HEK293 (cell line): ENCODE measurements around the gene AKT2.

Source experiments
- BCL6B ChIP-seq: fragments of 450-650 bp; formaldehyde crosslinking; IDR thresholded peaks from 2 replicates; pipeline ENCODE4 v1.5.1; 2017; ENCODE audit warnings: missing biosample characterization, missing genetic modification characterization
- GLIS2 ChIP-seq: fragments of 450-650 bp; formaldehyde crosslinking; IDR thresholded peaks from 2 replicates; pipeline ENCODE4 v1.5.1; 2016; ENCODE audit warnings: missing biosample characterization, missing genetic modification characterization
- HIC1 ChIP-seq: fragments of 450-650 bp; formaldehyde crosslinking; IDR thresholded peaks from 2 replicates; pipeline ENCODE4 v1.5.1; 2016; ENCODE audit warnings: missing biosample characterization, missing genetic modification characterization
- KLF16 ChIP-seq: fragments of 450-650 bp; formaldehyde crosslinking; IDR thresholded peaks from 2 replicates; pipeline ENCODE4 v1.5.1; 2017; ENCODE audit warnings: missing biosample characterization, missing genetic modification characterization
- PRDM10 ChIP-seq: fragments of 450-650 bp; formaldehyde crosslinking; IDR thresholded peaks from 2 replicates; pipeline ENCODE4 v1.5.1; 2016; ENCODE audit warnings: missing biosample characterization, missing genetic modification characterization
- REST ChIP-seq: fragments of 450-650 bp; formaldehyde crosslinking; IDR thresholded peaks from 2 replicates; pipeline ENCODE4 v1.5.1; 2016; ENCODE audit warnings: missing biosample characterization, missing genetic modification characterization
- SP2 ChIP-seq: fragments of 450-650 bp; formaldehyde crosslinking; IDR thresholded peaks from 2 replicates; pipeline ENCODE4 v1.5.1; 2016; ENCODE audit warnings: missing biosample characterization, missing genetic modification characterization
- ZBTB26 ChIP-seq: fragments of 450-650 bp; formaldehyde crosslinking; optimal IDR thresholded peaks from 2 replicates; pipeline ENCODE3; 2016; ENCODE audit warnings: missing biosample characterization, mild to moderate bottlenecking, missing genetic modification characterization
- ZBTB8A ChIP-seq: fragments of 450-650 bp; formaldehyde crosslinking; IDR thresholded peaks from 2 replicates; pipeline ENCODE4 v1.5.1; 2016; ENCODE audit warnings: missing biosample characterization, missing genetic modification characterization
- ZFP41 ChIP-seq: fragments of 450-650 bp; formaldehyde crosslinking; IDR thresholded peaks from 2 replicates; pipeline ENCODE4 v1.5.1; 2016; ENCODE audit warnings: missing biosample characterization, missing genetic modification characterization, borderline replicate concordance
- ZNF19 ChIP-seq: fragments of 450-650 bp; formaldehyde crosslinking; IDR thresholded peaks from 2 replicates; pipeline ENCODE4; 2016; ENCODE audit warnings: missing biosample characterization, missing genetic modification characterization, low read depth
- ZNF280C ChIP-seq: fragments of 450-650 bp; formaldehyde crosslinking; IDR thresholded peaks from 2 replicates; pipeline ENCODE4 v1.5.1; 2016; ENCODE audit warnings: missing biosample characterization, missing genetic modification characterization
- ZNF362 ChIP-seq: fragments of 450-650 bp; formaldehyde crosslinking; IDR thresholded peaks from 2 replicates; pipeline ENCODE4 v1.5.1; 2016; ENCODE audit warnings: missing biosample characterization, missing genetic modification characterization
- ZNF37A ChIP-seq: fragments of 450-650 bp; IDR thresholded peaks from 2 replicates; pipeline ENCODE4 v1.5.1; 2018; ENCODE audit warnings: missing biosample characterization, missing genetic modification characterization
- ZNF391 ChIP-seq: fragments of 450-650 bp; formaldehyde crosslinking; IDR thresholded peaks from 2 replicates; pipeline ENCODE4 v1.5.1; 2016; ENCODE audit warnings: low read depth, missing biosample characterization, missing genetic modification characterization, borderline replicate concordance
- ZNF404 ChIP-seq: fragments of 450-650 bp; formaldehyde crosslinking; IDR thresholded peaks from 2 replicates; pipeline ENCODE4 v1.5.1; 2017; ENCODE audit warnings: missing biosample characterization, missing genetic modification characterization
- ZNF423 ChIP-seq: fragments of 450-650 bp; formaldehyde crosslinking; IDR thresholded peaks from 2 replicates; pipeline ENCODE4 v1.5.1; 2016; ENCODE audit warnings: missing biosample characterization, missing genetic modification characterization
- ZNF621 ChIP-seq: fragments of 450-650 bp; formaldehyde crosslinking; IDR thresholded peaks from 2 replicates; pipeline ENCODE4 v1.5.1; 2017; ENCODE audit warnings: missing biosample characterization, missing genetic modification characterization
- ZNF623 ChIP-seq: fragments of 450-650 bp; formaldehyde crosslinking; IDR thresholded peaks from 2 replicates; pipeline ENCODE4 v1.5.1; 2016; ENCODE audit warnings: missing biosample characterization, missing genetic modification characterization
- ZSCAN18 ChIP-seq: fragments of 450-650 bp; formaldehyde crosslinking; IDR thresholded peaks from 2 replicates; pipeline ENCODE4 v1.5.1; 2016; ENCODE audit warnings: missing biosample characterization, missing genetic modification characterization
- ZXDB ChIP-seq: fragments of 450-650 bp; formaldehyde crosslinking; IDR thresholded peaks from 2 replicates; pipeline ENCODE4 v1.5.1; 2016; ENCODE audit warnings: missing biosample characterization, missing genetic modification characterization

AKT2 gene

GRCh38 chr19:40217027-40217810 is 67.9 kb downstream of the AKT2 start (continued):
- no peak for TF ChIP-seq REST (tag by site-specific recombination)
- no peak for TF ChIP-seq ZXDB (tag by site-specific recombination)
- TF ChIP-seq ZNF280C (tag by site-specific recombination), result no peak
- TF ChIP-seq ZNF19 (tag by site-specific recombination), result no peak
- no peak for TF ChIP-seq ZNF404
- no peak for TF ChIP-seq ZNF621 (tag by site-specific recombination)
- peak; percentile 50 for TF ChIP-seq ZBTB26 (tag by site-specific recombination)
- TF ChIP-seq ZNF623 (tag by site-specific recombination), result no peak
- peak; percentile 86 for TF ChIP-seq PRDM10 (tag by site-specific recombination)
- TF ChIP-seq ZNF362 (tag by site-specific recombination), result no peak
- no peak for TF ChIP-seq ZFP41
- peak; percentile 81 for TF ChIP-seq ZBTB8A
- peak; percentile 69; the same call in 1 of the 2 replicates for TF ChIP-seq SP2 (tag by site-specific recombination)
- TF ChIP-seq ZNF423 (tag by site-specific recombination), result no peak
- TF ChIP-seq HIC1 (tag by site-specific recombination), result peak; percentile 75
- 0 out of 2 replicates have a peak, but pooled peaks have one; percentile 22 for TF ChIP-seq KLF16 (tag by site-specific recombination)
- TF ChIP-seq ZNF391 (tag by site-specific recombination), result peak; percentile 19; the same call in 1 of the 2 replicates
- TF ChIP-seq BCL6B (tag by site-specific recombination), result no peak
- no peak for TF ChIP-seq ZNF37A
- no peak for TF ChIP-seq ZSCAN18 (tag by site-specific recombination)
- TF ChIP-seq GLIS2, result peak; percentile 53; the same call in 1 of the 2 replicates
